Subcutaneous abdominal adipose tissue (tissue), 5 donors: ENCODE measurements around the gene REEP2.
"Not testable (repeated sequence)": the region's sequence is repeated elsewhere in the genome, so short reads cannot be mapped to it uniquely, and the experiment has no call there.

Source experiments
- H3K27ac ChIP-seq: one replicate; pipeline ENCODE4 v1.7.0; 2013; ENCODE audit warnings: low read depth, mild to moderate bottlenecking, inconsistent platforms, low read length, moderate library complexity
- H3K27me3 ChIP-seq, 5 donors: one replicate each; pipeline ENCODE4 v1.7.0; 2013; ENCODE audit warnings: low read length in 5 of 5, inconsistent platforms in 1 of 5; ENCODE audit not compliant: control insufficient read depth in 5 of 5, insufficient read depth in 4 of 5
- H3K36me3 ChIP-seq, 5 donors: one replicate each; pipeline ENCODE4 v1.7.0; 2013; ENCODE audit warnings: low read length in 5 of 5; ENCODE audit not compliant: control insufficient read depth in 5 of 5, insufficient read depth in 5 of 5
- H3K4me1 ChIP-seq, 5 donors: one replicate each; pipeline ENCODE4 v1.7.0; 2013; ENCODE audit warnings: low read length in 5 of 5, mild to moderate bottlenecking in 3 of 5, moderate library complexity in 1 of 5; ENCODE audit not compliant: control insufficient read depth in 5 of 5, insufficient read depth in 5 of 5
- H3K4me3 ChIP-seq, 5 donors: one replicate each; pipeline ENCODE4 v1.7.0; 2013; ENCODE audit warnings: low read length in 5 of 5, low read depth in 1 of 5
- H3K9ac ChIP-seq, 5 donors: one replicate each; pipeline ENCODE4 v1.7.0; 2013; ENCODE audit warnings: low read length in 5 of 5, mild to moderate bottlenecking in 4 of 5, moderate library complexity in 3 of 5
- H3K9me3 ChIP-seq, 5 donors: one replicate each; pipeline ENCODE4 v1.7.0; 2013; ENCODE audit warnings: low read length in 5 of 5; ENCODE audit not compliant: control insufficient read depth in 5 of 5
- donor health status: healthy.
- donor health status: healthy.
- donor health status: healthy.
- donor health status: healthy.
- donor health status: healthy.

Gene REEP2

DNA sequence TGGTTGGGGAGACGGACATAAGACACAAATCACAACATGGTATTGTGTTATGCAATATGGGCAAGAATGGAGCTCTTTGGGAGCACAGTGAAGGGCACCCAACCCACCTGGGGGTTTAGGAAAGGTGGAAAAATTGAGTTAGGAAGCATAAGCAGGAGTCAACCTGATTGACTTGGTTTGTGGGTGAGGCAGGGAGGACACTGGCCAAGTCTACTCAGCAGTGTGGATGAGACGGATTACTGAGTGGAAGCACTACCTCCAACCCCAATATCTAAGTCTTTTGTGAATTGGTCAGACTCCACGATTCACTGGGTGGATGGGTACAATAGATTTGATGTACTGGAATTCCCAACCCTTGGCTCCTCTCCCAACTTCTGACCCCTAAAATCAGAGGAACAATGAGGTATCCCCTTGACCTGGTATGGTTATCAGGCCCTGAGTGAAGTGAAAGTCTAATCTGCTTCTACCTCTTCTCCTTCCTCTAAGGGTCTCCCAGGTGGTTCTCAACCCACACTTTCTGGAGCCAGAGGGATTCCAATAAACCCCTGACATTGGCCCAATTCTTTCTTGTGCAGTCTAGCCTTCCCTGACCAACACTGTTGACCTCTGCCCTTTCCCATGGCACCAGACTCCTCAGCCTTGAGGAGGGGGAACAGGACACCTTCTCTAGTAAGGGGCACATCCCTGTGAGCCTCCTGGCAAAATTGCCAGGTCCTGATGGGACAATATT, 31.6 kb downstream of the REEP2 start:
- H3K4me3 ChIP-seq = peak overlapping the region in 1 of 5 donors; percentile 86
- H3K9ac ChIP-seq = no peak overlapping the region
- H3K27me3 ChIP-seq = peaks cover 0 to 18% (median 0%) of the 10 kb centered on the region in 5 donors
- no peaks in the 10 kb centered on the region for H3K9me3 ChIP-seq
- H3K4me1 ChIP-seq = peaks cover 11 to 29% (median 26%) of the 10 kb centered on the region in 5 donors
- H3K27ac ChIP-seq = no peak overlapping the region
- peaks cover 0 to 23% (median 17%) of the 10 kb centered on the region in 5 donors for H3K36me3 ChIP-seq

DNA sequence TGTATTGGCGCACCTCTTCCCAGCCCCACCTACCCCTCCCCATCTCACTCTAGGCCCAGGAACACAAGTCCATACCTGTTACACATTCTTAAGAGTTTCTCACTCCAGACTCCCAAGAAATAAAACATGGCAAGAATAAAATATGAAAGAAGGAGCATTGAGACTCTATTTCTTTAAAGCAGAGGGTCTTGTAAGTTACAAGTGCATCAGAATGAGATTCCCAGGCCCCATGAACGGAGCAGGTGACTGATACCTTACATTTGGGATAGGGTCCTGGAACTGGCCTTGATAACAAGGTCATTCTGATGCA, 32.1 kb downstream of the REEP2 start:
- Histone ChIP-seq H3K27me3 (peaks cover 0 to 15% (median 0%) of the 10 kb centered on the region in 5 donors), H3K36me3 (peaks cover 0 to 22% (median 17%) of the 10 kb centered on the region in 5 donors), H3K9me3 (no peaks in the 10 kb centered on the region), H3K4me1 (peaks cover 11 to 25% (median 22%) of the 10 kb centered on the region in 5 donors), H3K4me3 (no peak overlapping the region), H3K27ac (no peak overlapping the region), H3K9ac (no peak overlapping the region)

DNA sequence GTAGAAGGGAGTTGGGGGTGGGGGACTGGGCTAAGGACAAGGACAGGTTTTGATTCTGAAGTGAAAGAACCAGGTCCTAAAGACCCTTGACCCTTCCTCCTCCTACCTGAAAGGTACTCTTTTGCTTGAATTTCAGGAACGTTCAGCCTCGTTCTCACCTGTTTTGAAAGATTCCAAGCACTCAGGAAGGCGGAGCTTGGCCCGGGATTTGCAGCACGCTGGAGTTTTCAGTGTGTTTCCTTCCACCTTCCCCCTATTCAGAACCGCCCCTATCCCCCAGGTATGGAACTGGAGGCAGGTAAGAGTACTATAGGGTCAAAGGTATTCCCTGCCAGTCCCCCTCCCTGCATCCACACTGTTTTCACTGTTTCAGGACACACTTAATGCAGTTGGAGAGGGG, 33.5 kb downstream of the REEP2 start:
- H3K4me1 ChIP-seq = peaks cover 9 to 12% (median 10%) of the 10 kb centered on the region in 5 donors
- no peak overlapping the region for H3K27ac ChIP-seq
- peaks cover 0 to 2% (median 0%) of the 10 kb centered on the region in 5 donors for H3K27me3 ChIP-seq
- no peak overlapping the region for H3K9ac ChIP-seq
- no peak overlapping the region for H3K4me3 ChIP-seq
- peaks cover 0 to 9% (median 5%) of the 10 kb centered on the region in 5 donors for H3K36me3 ChIP-seq
- H3K9me3 ChIP-seq = no peaks in the 10 kb centered on the region

DNA sequence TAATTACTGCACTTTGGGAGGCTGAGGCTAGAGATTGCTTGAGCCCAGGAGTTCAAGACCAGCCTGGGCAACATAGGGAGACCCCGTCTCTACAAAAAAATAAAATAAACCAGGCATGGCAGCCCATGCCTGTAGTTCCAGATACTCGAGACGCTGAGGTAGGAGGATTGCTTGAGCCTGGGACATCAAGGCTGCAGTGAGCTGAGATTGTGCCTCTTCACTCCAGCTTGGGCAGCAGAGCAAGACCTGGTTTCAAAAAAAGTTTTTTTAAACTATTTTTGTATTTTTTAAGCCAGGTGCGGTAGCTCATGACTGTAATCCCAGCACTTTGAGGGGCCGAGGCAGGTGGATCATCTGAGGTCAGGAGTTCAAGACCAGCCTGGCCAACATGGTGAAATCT, 34.3 kb downstream of the REEP2 start:
- H3K9ac ChIP-seq, H3K9me3 ChIP-seq, H3K27me3 ChIP-seq, H3K27ac ChIP-seq, H3K4me3 ChIP-seq, H3K36me3 ChIP-seq, H3K4me1 ChIP-seq: not testable (repeated sequence)

DNA sequence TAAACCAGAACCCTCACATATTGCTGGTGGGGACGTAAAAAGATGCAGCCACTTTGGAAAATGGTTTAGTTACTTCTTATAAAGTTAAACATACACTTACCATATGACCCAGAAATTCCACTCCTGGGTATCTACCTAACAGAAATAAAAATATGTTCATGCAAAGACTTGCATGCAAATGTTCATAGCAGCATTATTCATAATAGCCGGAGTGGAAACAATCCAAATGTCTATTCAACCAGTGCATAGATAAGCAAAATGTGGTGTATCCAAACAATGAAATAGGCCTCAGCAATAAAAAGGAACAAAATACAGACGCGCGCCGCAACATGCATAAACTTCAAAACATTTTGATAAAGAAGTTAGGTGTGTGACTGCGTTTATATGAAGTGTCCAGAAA, 38.1 kb downstream of the REEP2 start:
- Histone ChIP-seq H3K9me3 (no peaks in the 10 kb centered on the region), H3K27me3 (peaks cover 0 to 6% (median 0%) of the 10 kb centered on the region in 5 donors), H3K4me1 (peaks cover 0 to 3% (median 0%) of the 10 kb centered on the region in 5 donors), H3K4me3 (no peak overlapping the region), H3K27ac (no peak overlapping the region), H3K36me3 (no peaks in the 10 kb centered on the region), H3K9ac (no peak overlapping the region)

DNA sequence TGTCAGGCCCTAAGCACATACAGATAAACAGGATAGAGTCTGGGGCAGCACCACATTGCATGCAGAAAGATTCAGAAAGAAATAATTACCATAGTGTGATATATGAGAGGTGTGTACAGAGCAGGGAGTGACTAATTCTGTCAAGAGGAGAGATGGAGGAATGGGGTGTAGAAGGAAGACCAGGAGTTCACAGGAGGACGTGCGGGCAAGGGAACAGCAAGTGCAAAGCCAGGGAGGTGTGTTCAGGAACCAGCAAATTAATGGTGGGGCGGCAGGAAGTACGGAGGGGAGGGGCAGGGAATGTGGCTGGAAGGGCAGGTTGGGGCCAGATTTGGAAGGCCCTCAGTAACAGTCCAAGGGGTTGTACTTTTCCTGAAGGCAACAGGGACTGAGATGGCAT, 43.8 kb downstream of the REEP2 start:
- peaks cover 0 to 6% (median 0%) of the 10 kb centered on the region in 5 donors for H3K27me3 ChIP-seq
- H3K4me3 ChIP-seq = no peak overlapping the region
- H3K9me3 ChIP-seq = no peaks in the 10 kb centered on the region
- no peak overlapping the region for H3K9ac ChIP-seq
- H3K4me1 ChIP-seq = peaks cover 0 to 2% (median 0%) of the 10 kb centered on the region in 5 donors
- H3K36me3 ChIP-seq = no peaks in the 10 kb centered on the region
- H3K27ac ChIP-seq = no peak overlapping the region

DNA sequence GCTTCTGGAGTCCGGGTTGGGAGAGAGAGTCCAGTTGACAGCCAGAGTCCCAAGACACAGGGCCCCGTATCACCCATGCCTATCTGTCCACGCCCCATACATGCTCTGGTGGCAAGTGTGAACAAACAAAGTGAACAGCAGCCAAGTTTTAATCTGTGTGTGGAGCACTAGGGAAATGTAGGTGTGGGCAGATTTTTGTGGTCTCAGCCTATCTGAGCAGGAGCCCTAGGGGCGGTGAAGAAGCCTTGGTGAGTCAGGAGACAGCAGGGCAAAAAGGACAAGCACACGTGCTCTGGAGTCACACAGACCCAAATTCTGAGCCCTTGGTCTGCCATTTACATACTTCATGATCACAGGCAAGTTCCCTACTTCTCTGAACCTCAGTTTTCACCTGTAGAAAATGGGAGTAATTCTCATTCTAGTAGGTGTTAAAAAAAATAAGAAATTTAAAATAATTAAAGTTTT, 49.7 kb downstream of the REEP2 start:
- H3K27ac ChIP-seq = no peak overlapping the region
- H3K9me3 ChIP-seq = no peaks in the 10 kb centered on the region
- H3K36me3 ChIP-seq = no peaks in the 10 kb centered on the region
- no peak overlapping the region for H3K9ac ChIP-seq
- H3K4me3 ChIP-seq = no peak overlapping the region
- peaks cover 11 to 21% (median 17%) of the 10 kb centered on the region in 5 donors for H3K27me3 ChIP-seq
- peaks cover 4 to 26% (median 19%) of the 10 kb centered on the region in 5 donors for H3K4me1 ChIP-seq

DNA sequence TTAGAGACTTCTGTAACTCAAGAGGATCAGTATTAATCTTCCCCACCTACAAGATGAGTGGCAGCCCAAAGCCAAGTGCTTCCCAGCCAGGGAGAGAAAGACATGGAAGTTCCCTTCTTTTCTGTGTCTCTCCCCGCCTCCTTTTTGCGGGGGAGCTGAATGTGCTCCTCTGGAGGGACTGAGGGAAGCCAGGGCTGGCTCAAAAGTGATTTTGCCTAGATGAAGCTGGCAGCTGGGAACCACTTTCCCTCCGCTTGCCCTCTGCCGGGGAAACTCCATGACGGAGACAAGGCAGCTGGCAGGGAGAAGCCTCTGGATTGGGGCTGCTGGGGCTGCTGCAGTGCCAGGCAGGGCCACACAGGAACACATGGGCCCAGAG, 50.8 kb downstream of the REEP2 start:
- Histone ChIP-seq H3K4me3 (no peak overlapping the region), H3K9me3 (no peaks in the 10 kb centered on the region), H3K36me3 (no peaks in the 10 kb centered on the region), H3K9ac (no peak overlapping the region), H3K27me3 (peaks cover 11 to 21% (median 17%) of the 10 kb centered on the region in 5 donors), H3K4me1 (peaks cover 4 to 30% (median 19%) of the 10 kb centered on the region in 5 donors), H3K27ac (no peak overlapping the region)

DNA sequence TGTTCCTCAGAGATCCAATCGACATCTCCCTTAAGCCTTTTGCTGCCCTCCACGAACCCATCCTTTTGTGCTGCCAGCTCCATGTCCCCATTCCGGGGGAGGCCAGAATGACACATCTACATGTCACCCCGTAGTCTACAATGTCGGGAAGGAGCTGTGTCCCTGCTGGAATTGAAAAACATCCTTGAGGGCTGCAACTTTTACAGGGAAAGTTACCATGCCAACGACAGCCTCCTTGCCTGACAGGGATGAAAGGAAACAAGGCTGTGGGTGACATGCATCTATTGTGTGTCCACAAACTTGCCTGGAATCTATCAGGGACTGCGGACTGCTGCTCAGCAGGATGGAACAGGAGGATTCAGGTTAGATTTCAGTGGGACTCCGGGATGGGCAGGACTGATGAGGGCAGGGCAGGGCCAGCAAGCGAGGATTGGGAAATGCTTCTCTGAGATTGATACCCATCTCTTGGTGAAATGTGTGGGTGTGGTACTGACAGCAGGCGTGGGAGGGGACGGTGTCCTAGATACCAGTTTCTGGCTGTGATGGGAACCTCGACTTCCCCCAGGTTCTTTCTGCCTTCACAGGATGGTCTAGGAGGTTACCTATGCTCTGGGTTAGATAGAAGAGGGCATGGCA, 51.9 kb downstream of the REEP2 start:
- H3K36me3 ChIP-seq = no peaks in the 10 kb centered on the region
- H3K4me3 ChIP-seq = no peak overlapping the region
- H3K4me1 ChIP-seq = peaks cover 4 to 30% (median 19%) of the 10 kb centered on the region in 5 donors
- H3K9me3 ChIP-seq = no peaks in the 10 kb centered on the region
- H3K27ac ChIP-seq = no peak overlapping the region
- H3K27me3 ChIP-seq = peaks cover 11 to 21% (median 17%) of the 10 kb centered on the region in 5 donors
- no peak overlapping the region for H3K9ac ChIP-seq

DNA sequence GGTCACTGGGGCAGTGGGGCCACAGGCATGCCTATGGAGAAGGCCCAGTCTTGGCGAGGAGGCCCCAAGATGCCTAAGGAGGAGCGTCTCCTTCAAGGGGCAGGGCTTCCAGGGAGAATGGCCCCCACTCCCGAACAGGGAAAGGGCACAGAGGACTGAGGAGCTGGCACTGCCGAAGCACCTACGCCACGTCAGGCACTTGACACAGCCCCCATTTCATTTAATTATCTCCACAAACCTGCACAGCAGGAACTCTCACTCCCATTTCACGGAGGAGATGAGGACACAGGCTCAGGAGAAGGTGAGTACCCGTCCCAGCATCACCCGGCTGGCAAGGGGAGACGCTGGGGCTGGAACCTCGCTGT, 52.4 kb downstream of the REEP2 start:
- Histone ChIP-seq H3K4me1 (peaks cover 4 to 30% (median 19%) of the 10 kb centered on the region in 5 donors), H3K9ac (peak overlapping the region in 2 of 5 donors; percentile 13 to 42), H3K4me3 (peak overlapping the region; percentile 56 to 74 (median 64)), H3K36me3 (no peaks in the 10 kb centered on the region), H3K27ac (no peak overlapping the region), H3K9me3 (no peaks in the 10 kb centered on the region), H3K27me3 (peaks cover 11 to 21% (median 17%) of the 10 kb centered on the region in 5 donors)
